IMR-90 (cell line): ENCODE data around the gene DHDDS. TPM values are rescaled to one million over a fixed set of nuclear protein-coding genes. Genes with fewer than 3 reads are reported as not detected.

ENCODE experiments used
- ATAC-seq: fragments of 200-7000 bp; cut with Tn5 transposase; 2 replicates; pipeline ENCODE4 v1.9.1; 2020; ENCODE audit warnings: low read depth, mild to moderate bottlenecking, moderate library complexity
- BruUV-seq: library from RNA; stranded (reverse); fragments of 400-500 nt; replicated peaks from 2 replicates; lab custom pipeline; 2021; lab: Mats Ljungman, UMichigan
- CTCF ChIA-PET: fragments of 300-600 bp; formaldehyde crosslinking; extraction: SDS; loops from one replicate; lab custom pipeline; 2021; ENCODE audit warnings: antibody characterized with exemption; lab: Yijun Ruan, JAX
- POLR2A ChIA-PET: fragments of 300-600 bp; sonication (Branson Sonifier 250); formaldehyde crosslinking; loops from one replicate; lab custom pipeline; 2022; ENCODE audit warnings: antibody characterized with exemption; ENCODE audit not compliant: unreplicated experiment; lab: Charles Lee
- DNase-seq: peaks from one replicate; pipeline ENCODE4 v3.0.0; 2013
- H2AFZ ChIP-seq: replicated peaks from 2 replicates; pipeline ENCODE3; 2013; ENCODE audit warnings: low read length, mild to moderate bottlenecking; ENCODE audit not compliant: poor library complexity
- H2AK5ac ChIP-seq: 2 replicates; pipeline ENCODE4 v1.6.1; 2013; ENCODE audit warnings: low read depth, low read length, inconsistent platforms
- H2AK9ac ChIP-seq: replicated peaks from 2 replicates; pipeline ENCODE3; 2013; ENCODE audit warnings: mild to moderate bottlenecking, low read depth, low read length, moderate library complexity; ENCODE audit not compliant: poor library complexity
- H2BK120ac ChIP-seq: 2 replicates; pipeline ENCODE4 v1.6.1; 2013; ENCODE audit warnings: low read depth, low read length, inconsistent platforms
- H2BK15ac ChIP-seq: 3 replicates; pipeline ENCODE4 v1.6.1; 2013; ENCODE audit warnings: low read depth, low read length, inconsistent platforms
- H2BK20ac ChIP-seq: 2 replicates; pipeline ENCODE4 v1.6.1; 2013; ENCODE audit warnings: low read depth, mild to moderate bottlenecking, inconsistent platforms, low read length, moderate library complexity
- H2BK5ac ChIP-seq: 2 replicates; pipeline ENCODE4 v1.6.1; 2013; ENCODE audit warnings: mild to moderate bottlenecking, low read depth, low read length, inconsistent platforms; ENCODE audit not compliant: poor library complexity, severe bottlenecking
- H3K14ac ChIP-seq: replicated peaks from 2 replicates; pipeline ENCODE4 v1.6.1; 2013; ENCODE audit warnings: low read depth, low read length, inconsistent platforms
- H3K18ac ChIP-seq: 2 replicates; pipeline ENCODE4 v1.6.1; 2013; ENCODE audit warnings: low read depth, low read length, control low read depth
- H3K23ac ChIP-seq: 2 replicates; pipeline ENCODE4 v1.6.1; 2013; ENCODE audit warnings: low read depth, low read length, inconsistent platforms
- H3K27ac ChIP-seq: 2 replicates; pipeline ENCODE4 v1.5.1; 2013; ENCODE audit warnings: mild to moderate bottlenecking, control low read depth, low read length; ENCODE audit not compliant: insufficient read depth
- H3K27me3 ChIP-seq: 2 replicates; pipeline ENCODE4 v1.6.1; 2013; ENCODE audit warnings: low read length; ENCODE audit not compliant: control insufficient read depth, insufficient read depth
- H3K36me3 ChIP-seq: 2 replicates; pipeline ENCODE4 v1.6.1; 2013; ENCODE audit warnings: low read length, mixed read lengths; ENCODE audit not compliant: control insufficient read depth, insufficient read depth
- H3K4ac ChIP-seq: 2 replicates; pipeline ENCODE4 v1.6.1; 2013; ENCODE audit warnings: low read depth, low read length, inconsistent platforms
- H3K4me1 ChIP-seq: 2 replicates; pipeline ENCODE4 v1.6.1; 2013; ENCODE audit warnings: low read length, mixed read lengths; ENCODE audit not compliant: control insufficient read depth, insufficient read depth
- H3K4me2 ChIP-seq: 2 replicates; pipeline ENCODE4 v1.6.1; 2013; ENCODE audit warnings: low read depth, mild to moderate bottlenecking, control low read depth, low read length, moderate library complexity
- H3K4me3 ChIP-seq: 2 replicates; pipeline ENCODE4 v1.5.1; 2013; ENCODE audit warnings: low read depth, mild to moderate bottlenecking, control low read depth, low read length, moderate library complexity; ENCODE audit not compliant: insufficient read depth
- H3K56ac ChIP-seq: 2 replicates; pipeline ENCODE4 v1.6.1; 2013; ENCODE audit warnings: low read length, inconsistent platforms; ENCODE audit not compliant: insufficient read depth; ENCODE audit errors: extremely low read depth
- H3K79me1 ChIP-seq, 2 experiments: 2 replicates each; pipeline ENCODE4 v1.6.1; 2013; ENCODE audit warnings: low read length in 2 of 2, inconsistent platforms in 1 of 2, low read depth in 1 of 2
- H3K9ac ChIP-seq: 2 replicates; pipeline ENCODE4 v1.6.1; 2013; ENCODE audit warnings: low read depth, low read length, control low read depth
- H3K9me1 ChIP-seq: 2 replicates; pipeline ENCODE4 v1.6.1; 2013; ENCODE audit warnings: low read length, inconsistent platforms; ENCODE audit not compliant: insufficient read depth
- H3K9me3 ChIP-seq: 2 replicates; pipeline ENCODE4 v1.6.1; 2013; ENCODE audit warnings: low read length; ENCODE audit not compliant: control insufficient read depth, insufficient read depth
- H4K20me1 ChIP-seq: 2 replicates; pipeline ENCODE4 v1.6.1; 2013; ENCODE audit warnings: low read length, inconsistent platforms; ENCODE audit not compliant: insufficient read depth
- H4K5ac ChIP-seq: 2 replicates; pipeline ENCODE4 v1.6.1; 2013; ENCODE audit warnings: mild to moderate bottlenecking, low read depth, low read length, control low read depth
- H4K8ac ChIP-seq, 2 experiments: 2 replicates each; pipeline ENCODE4 v1.6.1; 2013; ENCODE audit warnings: low read depth in 2 of 2, low read length in 2 of 2, control low read depth in 1 of 2, inconsistent platforms in 1 of 2
- H4K91ac ChIP-seq: 2 replicates; pipeline ENCODE4 v1.6.1; 2013; ENCODE audit warnings: low read depth, low read length, inconsistent platforms; ENCODE audit not compliant: insufficient read depth
- BHLHE40 ChIP-seq: fragments of 150-350 bp; IDR thresholded peaks from 2 replicates; pipeline ENCODE4 v1.6.1; 2016; ENCODE audit warnings: mild to moderate bottlenecking, low read depth, low read length
- CEBPB ChIP-seq: IDR thresholded peaks from 2 replicates; pipeline ENCODE4 v1.6.1; 2012; ENCODE audit warnings: low read depth, low read length, improper control_type of control experiment
- CHD1 ChIP-seq: IDR thresholded peaks from 2 replicates; pipeline ENCODE4 v1.6.1; 2012; ENCODE audit warnings: low read depth, low read length, improper control_type of control experiment
- FOS ChIP-seq: fragments of 150-350 bp; IDR thresholded peaks from 2 replicates; pipeline ENCODE4 v1.6.1; 2016; ENCODE audit warnings: low read depth, low read length
- MAFK ChIP-seq: IDR thresholded peaks from 2 replicates; pipeline ENCODE4 v1.6.1; 2012; ENCODE audit warnings: low read depth, low read length, improper control_type of control experiment
- MAZ ChIP-seq: IDR thresholded peaks from 2 replicates; pipeline ENCODE4 v1.6.1; 2012; ENCODE audit warnings: low read depth, mild to moderate bottlenecking, low read length, improper control_type of control experiment, moderate library complexity, borderline replicate concordance
- MXI1 ChIP-seq: IDR thresholded peaks from 2 replicates; pipeline ENCODE4 v1.6.1; 2012; ENCODE audit warnings: low read depth, mild to moderate bottlenecking, low read length, moderate library complexity, borderline replicate concordance
- NFE2L2 ChIP-seq: fragments of 150-350 bp; IDR thresholded peaks from 2 replicates; pipeline ENCODE4 v1.6.1; 2016; ENCODE audit warnings: low read depth, mild to moderate bottlenecking, low read length
- POLR2A ChIP-seq: IDR thresholded peaks from 2 replicates; pipeline ENCODE4 v1.6.1; 2012; ENCODE audit warnings: mild to moderate bottlenecking, low read depth, low read length
- RAD21 ChIP-seq: IDR thresholded peaks from 2 replicates; pipeline ENCODE4 v1.6.1; 2012; ENCODE audit warnings: low read length, improper control_type of control experiment
- RFX5 ChIP-seq: IDR thresholded peaks from 2 replicates; pipeline ENCODE4 v1.8.0; 2012; ENCODE audit warnings: low read depth, mild to moderate bottlenecking, low read length, moderate library complexity
- SMC3 ChIP-seq: fragments of 150-350 bp; IDR thresholded peaks from 2 replicates; pipeline ENCODE4 v1.6.1; 2016; ENCODE audit warnings: low read depth, mild to moderate bottlenecking, antibody characterized with exemption, low read length, moderate library complexity
- whole genome bisulfite sequencing, 2 experiments: methylation state at CpG; one replicate each; pipeline versions ENCODE4 v1.1.5 to v1.1.7; 2013; ENCODE audit warnings: missing lambda C conversion rate in 2 of 2; ENCODE audit not compliant: insufficient read length in 1 of 2; ENCODE audit errors: extremely low coverage in 2 of 2; 5-methylcytosine and 5-hydroxymethylcytosine counted together
- dilution Hi-C: fragments of 300-500 bp; cut with HindIII; formaldehyde crosslinking; loops from one replicate; pipeline ENCODE4 v1.14.3; 2018; ENCODE audit warnings: low sequenced_read_pairs; ENCODE audit not compliant: unreplicated experiment
- in situ Hi-C: fragments of 300-500 bp; cut with MboI; formaldehyde crosslinking; loops from 3 replicates; pipeline ENCODE4 v1.14.3; 2019; ENCODE audit warnings: low sequenced_read_pairs, inconsistent platforms, mixed read lengths
- intact Hi-C: fragments of 100-400 bp; cut with micrococcal nuclease; formaldehyde crosslinking; loops from 2 replicates; pipeline ENCODE4 v1.10.0; 2022
- polyA plus RNA-seq, 3 experiments: library from polyadenylated mRNA; depleted of rRNA; stranded (reverse); fragments of >200 nt; gene quantifications; 2 replicates each; pipeline ENCODE4 v1.2.3, GENCODE V29; 2012; ENCODE audit warnings: low replicate concordance in 1 of 3
- total RNA-seq: library from RNA; depleted of rRNA; stranded (reverse); fragments of >200 nt; gene quantifications from 2 replicates; pipeline ENCODE4 v1.2.3, GENCODE V29; 2012
- TF ChIP-seq, protein P1 (sequence below): fragments of 150-350 bp; IDR thresholded peaks from 2 replicates; pipeline ENCODE4 v1.6.1; 2017; ENCODE audit warnings: mild to moderate bottlenecking, antibody characterized with exemption, low read length, low read depth
- TF ChIP-seq, protein P2 (sequence below): conservative IDR thresholded peaks from 2 replicates; pipeline ENCODE4 v1.5.1; 2012; ENCODE audit warnings: mild to moderate bottlenecking, low read depth, low read length, improper control_type of control experiment

Gene DHDDS
- total and polyA plus RNA-seq, 2 of the 4 experiments (the other 2 are of a cell fraction) = 49.3 to 67.7 TPM

DNA sequence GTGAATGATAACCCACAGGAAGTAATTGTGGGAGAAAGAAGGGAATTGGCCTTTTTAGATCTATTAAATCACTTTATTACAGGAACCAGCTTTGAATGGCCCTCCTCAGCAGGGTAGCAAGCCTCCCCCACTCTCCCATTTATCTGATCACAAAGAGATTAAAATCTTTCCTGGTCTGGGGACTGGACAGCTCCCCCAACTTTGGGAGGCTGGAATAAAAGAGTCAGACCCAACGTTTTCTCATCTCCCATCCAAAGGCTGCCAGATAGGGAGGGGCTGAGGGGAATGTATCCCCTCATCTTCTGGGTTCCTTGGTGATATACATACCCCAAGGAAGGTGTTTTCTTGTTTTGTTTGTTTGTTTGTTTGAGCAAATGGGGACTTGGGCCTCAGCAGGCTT is 19.1 kb upstream of the DHDDS start:
- H3K9ac ChIP-seq = no peak overlapping the region
- H3K18ac ChIP-seq = no peak overlapping the region
- no peak overlapping the region for H3K27ac ChIP-seq
- no peak overlapping the region for H2BK5ac ChIP-seq
- H3K36me3 ChIP-seq = no peaks in the 10 kb centered on the region
- H3K9me1 ChIP-seq = 0 out of 2 replicates have a peak, but pooled peaks cover 2% of the 10 kb centered on the region
- no peak overlapping the region for H3K14ac ChIP-seq
- no peak overlapping the region for H2BK120ac ChIP-seq
- peaks cover 72% of the 10 kb centered on the region for H3K27me3 ChIP-seq
- no peak overlapping the region for H3K4ac ChIP-seq
- TF ChIP-seq MAZ = no peak
- TF ChIP-seq NFE2L2 = no peak
- no peak for TF ChIP-seq CEBPB
- no peak for TF ChIP-seq MAFK
- no peak for TF ChIP-seq RFX5
- TF ChIP-seq, protein P1, sequence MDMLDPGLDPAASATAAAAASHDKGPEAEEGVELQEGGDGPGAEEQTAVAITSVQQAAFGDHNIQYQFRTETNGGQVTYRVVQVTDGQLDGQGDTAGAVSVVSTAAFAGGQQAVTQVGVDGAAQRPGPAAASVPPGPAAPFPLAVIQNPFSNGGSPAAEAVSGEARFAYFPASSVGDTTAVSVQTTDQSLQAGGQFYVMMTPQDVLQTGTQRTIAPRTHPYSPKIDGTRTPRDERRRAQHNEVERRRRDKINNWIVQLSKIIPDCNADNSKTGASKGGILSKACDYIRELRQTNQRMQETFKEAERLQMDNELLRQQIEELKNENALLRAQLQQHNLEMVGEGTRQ = no peak
- TF ChIP-seq RAD21 = no peak
- TF ChIP-seq FOS = no peak
- TF ChIP-seq, protein P2, sequence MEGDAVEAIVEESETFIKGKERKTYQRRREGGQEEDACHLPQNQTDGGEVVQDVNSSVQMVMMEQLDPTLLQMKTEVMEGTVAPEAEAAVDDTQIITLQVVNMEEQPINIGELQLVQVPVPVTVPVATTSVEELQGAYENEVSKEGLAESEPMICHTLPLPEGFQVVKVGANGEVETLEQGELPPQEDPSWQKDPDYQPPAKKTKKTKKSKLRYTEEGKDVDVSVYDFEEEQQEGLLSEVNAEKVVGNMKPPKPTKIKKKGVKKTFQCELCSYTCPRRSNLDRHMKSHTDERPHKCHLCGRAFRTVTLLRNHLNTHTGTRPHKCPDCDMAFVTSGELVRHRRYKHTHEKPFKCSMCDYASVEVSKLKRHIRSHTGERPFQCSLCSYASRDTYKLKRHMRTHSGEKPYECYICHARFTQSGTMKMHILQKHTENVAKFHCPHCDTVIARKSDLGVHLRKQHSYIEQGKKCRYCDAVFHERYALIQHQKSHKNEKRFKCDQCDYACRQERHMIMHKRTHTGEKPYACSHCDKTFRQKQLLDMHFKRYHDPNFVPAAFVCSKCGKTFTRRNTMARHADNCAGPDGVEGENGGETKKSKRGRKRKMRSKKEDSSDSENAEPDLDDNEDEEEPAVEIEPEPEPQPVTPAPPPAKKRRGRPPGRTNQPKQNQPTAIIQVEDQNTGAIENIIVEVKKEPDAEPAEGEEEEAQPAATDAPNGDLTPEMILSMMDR = no peak
- TF ChIP-seq POLR2A = no peak
- TF ChIP-seq CHD1 = no peak
- TF ChIP-seq BHLHE40 = no peak
- no peak for TF ChIP-seq MXI1
- TF ChIP-seq SMC3 = no peak
- H3K4me3 ChIP-seq = no peak overlapping the region
- dilution Hi-C loops = no loop called here
- BruUV-seq = no TSS peak
- no peak overlapping the region for H3K23ac ChIP-seq
- H2AK9ac ChIP-seq = no peak overlapping the region
- 0 out of 2 replicates have a peak, but pooled peaks cover 2% of the 10 kb centered on the region for H3K9me3 ChIP-seq
- no peak overlapping the region for H4K8ac ChIP-seq
- no peak overlapping the region for H3K56ac ChIP-seq
- H2BK15ac ChIP-seq = no peak overlapping the region
- H2AK5ac ChIP-seq = no peak overlapping the region
- in situ Hi-C loops = no loop called here
- no peak overlapping the region for H4K5ac ChIP-seq
- H4K91ac ChIP-seq = no peak overlapping the region
- H3K4me2 ChIP-seq = no peak overlapping the region
- intact Hi-C loops = no loop called here
- ChIA-PET CTCF (no interaction called here), POLR2A (no interaction called here)
- no peak overlapping the region for H2AFZ ChIP-seq
- no peak for DNase-seq
- WGBS, 2 experiments = no CpG with 5 or more reads among the region's 1 CpG
- ATAC-seq = no peak
- no peaks in the 10 kb centered on the region for H3K79me1 ChIP-seq
- H2BK20ac ChIP-seq = no peak overlapping the region
- no peaks in the 10 kb centered on the region for H3K4me1 ChIP-seq
- H4K20me1 ChIP-seq = no peaks in the 10 kb centered on the region; the same call in 1 of the 2 replicates
